Myocyte (in vitro differentiated cells): ENCODE results near the gene TTBK2. TPM values are rescaled to one million over a fixed set of nuclear protein-coding genes. Genes with fewer than 3 reads are reported as not detected.
"Not testable (repeated sequence)": the region's sequence is repeated elsewhere in the genome, so short reads cannot be mapped to it uniquely, and the experiment has no call there.

Source experiments
- DNase-seq: peaks from one replicate; pipeline ENCODE4 v3.0.0-alpha.2; 2012; ENCODE audit warnings: low read depth
- polyA plus RNA-seq: library from polyadenylated mRNA; unstranded; fragments of >200 nt; gene quantifications from one replicate; pipeline ENCODE4 v1.2.1, GENCODE V29; 2012; ENCODE audit warnings: missing spikeins
- total RNA-seq: library from RNA; depleted of rRNA; stranded (reverse); fragments of >200 nt; gene quantifications from 2 replicates; pipeline ENCODE4 v1.2.3, GENCODE V29; 2014

TTBK2 gene
- 10.4 and 14.6 TPM in 2 replicates for total RNA-seq
- polyA plus RNA-seq: 4.8 TPM

DNA sequence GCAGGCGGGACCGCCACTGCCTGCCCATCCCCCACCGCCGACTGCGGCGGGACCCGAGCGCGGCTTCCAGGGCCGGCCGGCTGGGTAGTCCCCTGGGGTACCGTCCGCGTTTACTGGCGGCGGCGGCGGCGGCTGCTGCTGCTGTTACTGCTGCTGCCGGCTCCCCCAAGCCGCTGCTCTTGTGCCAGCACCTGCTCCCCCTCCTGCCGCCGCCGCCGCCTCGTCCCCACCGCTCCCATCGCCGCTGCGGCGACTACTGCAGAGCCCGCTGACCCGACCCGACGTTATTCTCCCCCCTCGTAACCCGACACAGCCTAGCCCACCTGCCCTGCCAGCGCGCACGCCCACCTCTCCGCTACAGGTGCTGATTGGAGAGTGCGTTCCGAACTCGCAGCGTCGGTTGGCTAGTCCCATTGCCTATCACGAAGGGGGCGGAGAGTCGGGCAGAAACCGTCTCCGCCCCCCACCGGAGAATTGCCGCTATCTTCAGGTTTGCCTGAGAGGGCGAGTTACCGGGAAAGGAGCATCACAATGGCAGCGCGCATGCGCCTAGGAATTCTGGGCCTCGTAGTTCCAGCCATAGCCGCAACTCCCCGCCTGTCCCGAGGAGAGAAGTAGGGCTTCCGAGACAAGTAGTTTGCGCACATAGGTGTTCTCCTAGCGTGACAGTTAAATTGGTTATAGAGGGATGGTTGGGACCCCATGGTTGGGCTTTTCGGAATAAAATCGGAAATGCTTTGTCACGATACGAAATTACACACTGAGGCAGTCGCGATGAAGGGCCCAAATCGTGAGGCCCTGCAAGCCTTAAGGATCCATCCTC, at the start of gene TTBK2:
Gene TTBK2, minus strand, starts transcription at position 260 of the 823 bp plus-strand sequence. CDS start 42,161 bp downstream, outside the sequence.
- peak; percentile 99 for DNase-seq

DNA sequence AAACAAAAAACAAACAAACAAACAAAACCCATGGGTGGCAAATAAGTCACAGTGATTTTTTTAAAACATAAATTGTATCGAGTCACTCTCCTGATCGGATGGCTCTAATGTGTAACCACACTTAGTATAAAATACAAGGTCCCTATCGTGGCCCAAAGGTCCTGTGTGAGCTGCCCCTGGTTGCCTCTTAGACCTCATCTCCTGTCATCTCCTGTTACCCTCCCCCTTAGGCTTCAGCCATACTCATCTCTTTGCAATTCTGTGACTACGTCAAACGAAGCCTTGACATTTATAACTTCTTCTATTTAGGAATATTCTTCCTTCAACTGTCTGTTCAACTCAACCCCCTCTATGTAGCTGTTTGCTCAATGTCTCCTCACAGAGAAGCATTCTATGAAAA, 43.9 kb upstream of the TTBK2 start:
- no peak for DNase-seq

DNA sequence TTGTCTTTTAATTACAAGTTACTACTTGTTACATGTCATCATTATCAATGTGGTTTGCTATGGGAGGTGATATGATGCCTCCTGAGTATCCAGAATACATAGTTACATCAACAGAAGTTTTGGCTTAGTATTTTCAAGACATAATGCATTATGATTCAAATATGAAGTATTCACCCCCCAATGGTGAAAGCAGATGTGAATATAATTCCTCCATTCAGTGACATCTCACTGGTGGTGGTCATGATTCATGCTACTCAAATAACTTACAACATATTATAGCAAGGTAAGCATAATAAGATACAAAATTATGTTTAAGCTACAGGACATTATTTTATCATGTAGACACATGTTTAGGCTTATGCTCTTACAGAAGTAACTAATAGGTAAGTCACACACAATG, 34.9 kb upstream of the TTBK2 start:
- peak; percentile 20 for DNase-seq

DNA sequence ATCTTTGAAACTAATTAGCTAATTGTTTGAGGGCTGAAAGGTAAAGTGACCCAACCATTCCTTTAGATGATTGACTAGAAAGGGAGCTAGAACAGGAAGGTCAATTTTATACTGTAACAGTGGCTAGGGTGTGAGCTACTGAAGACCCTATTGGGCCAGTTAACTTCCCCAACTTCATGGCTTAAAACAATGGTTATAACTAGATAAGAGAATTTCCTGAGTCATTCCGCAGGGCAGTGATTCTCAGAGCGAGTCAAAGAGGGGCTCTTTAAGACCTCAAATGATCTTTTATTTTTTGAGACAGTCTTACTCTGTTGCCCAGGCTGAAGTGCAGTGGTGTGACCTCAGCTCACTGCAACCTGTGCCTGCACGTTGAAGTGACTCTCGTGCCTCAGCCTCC, 33.7 kb upstream of the TTBK2 start:
- no peak for DNase-seq

DNA sequence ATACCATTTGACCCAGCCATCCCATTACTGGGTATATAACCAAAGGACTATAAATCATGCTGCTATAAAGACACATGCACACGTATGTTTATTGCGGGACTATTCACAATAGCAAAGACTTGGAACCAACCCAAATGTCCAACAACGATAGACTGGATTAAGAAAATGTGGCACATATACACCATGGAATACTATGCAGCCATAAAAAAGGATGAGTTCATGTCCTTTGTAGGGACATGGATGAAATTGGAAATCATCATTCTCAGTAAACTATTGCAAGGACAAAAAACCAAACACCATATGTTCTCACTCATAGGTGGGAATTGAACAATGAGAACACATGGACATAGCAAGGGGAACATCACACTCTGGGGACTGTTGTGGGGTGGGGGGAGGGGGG, 28.3 kb upstream of the TTBK2 start:
- not testable (repeated sequence) for DNase-seq

DNA sequence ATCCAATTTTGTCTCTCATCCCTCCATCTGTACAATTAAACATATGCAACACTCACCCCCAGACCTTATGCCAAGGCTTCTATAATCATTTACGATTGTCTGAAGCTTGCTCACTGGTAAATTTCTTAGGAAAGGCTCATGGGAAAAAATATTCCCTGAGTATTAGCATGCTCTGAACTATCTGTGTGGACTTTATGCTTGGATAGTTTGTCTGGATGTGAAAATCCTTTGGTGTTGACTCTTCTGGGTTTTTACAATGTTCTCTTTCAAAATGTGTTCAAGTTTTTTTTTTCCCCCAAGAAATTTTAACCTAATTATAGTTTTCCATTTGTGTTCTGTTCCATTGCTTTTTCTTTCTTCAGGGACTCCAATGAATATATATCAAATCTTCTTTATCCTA, 19.9 kb upstream of the TTBK2 start:
- no peak for DNase-seq

DNA sequence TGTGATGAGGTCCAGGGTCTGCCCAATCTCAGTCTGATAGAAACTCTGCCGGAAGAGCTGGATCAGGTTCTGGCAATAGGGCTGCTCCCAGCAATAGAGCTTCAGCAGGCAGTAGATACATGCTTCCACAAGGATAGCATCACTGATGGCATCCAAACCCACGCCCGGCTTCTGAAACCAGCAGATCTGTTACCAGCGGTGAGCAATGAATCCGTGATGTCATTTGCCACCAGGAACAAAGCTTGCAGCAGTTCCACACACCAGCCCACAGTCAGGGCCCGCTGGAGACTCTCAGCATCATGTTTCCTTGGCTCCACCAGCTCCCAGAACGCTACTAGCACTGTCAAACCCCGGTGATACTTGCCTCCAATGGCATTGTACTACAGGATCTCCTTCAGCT, 19.3 kb upstream of the TTBK2 start:
- DNase-seq: no peak

DNA sequence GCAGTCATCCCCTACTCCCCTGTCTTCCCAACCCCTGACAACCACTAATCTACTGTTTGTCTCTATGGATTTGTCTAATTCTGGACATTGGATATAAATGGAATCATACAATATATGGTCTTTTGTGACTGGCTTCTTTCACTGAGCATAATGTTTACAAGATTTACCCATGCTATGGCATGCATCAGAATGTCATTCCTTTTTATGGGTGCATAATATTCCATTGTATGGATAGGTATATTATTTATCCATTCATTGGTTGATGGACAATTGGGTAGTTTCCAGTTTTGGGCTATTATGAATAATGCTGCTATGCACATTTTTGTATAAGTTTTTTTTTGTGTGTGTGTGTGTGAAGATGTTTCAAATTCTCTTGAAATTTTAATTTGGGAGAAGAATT, 16.6 kb upstream of the TTBK2 start:
- DNase-seq: no peak

DNA sequence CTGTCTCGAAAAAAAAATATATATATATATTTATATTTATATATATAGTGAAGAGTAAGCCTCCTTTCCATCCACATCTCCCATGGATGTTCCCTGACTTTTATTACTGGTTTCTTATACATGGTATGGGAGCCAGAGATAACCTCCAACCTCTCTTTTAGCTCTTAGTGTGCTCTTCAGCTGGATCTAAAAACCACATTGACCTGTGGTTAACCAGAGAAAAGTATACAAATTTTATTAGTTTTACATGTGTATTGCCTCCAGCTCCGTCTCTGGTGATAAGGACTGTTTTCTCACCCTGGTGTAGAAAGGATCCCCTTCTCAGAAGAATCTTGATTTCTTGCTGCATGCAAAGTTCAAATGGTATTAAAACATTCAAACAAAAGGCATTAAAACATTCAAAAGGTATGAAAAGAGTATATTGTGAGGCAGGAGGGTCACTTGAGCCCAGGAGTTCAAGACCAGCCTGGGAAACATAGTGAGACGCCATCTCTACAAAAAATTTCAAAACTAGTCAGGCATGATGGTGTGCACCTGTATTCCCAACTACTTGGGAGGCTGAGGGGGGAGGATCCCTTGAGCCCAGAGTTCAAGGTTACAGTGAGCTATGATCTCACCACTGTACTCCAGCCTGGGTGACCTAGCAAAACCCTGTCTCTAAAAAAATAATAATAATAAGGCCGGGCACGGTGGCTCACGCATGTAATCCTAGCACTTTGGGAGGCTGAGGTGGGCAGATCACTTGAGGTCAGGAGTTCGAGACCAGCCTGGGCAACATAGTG, 13.5 kb upstream of the TTBK2 start:
- DNase-seq: no peak

DNA sequence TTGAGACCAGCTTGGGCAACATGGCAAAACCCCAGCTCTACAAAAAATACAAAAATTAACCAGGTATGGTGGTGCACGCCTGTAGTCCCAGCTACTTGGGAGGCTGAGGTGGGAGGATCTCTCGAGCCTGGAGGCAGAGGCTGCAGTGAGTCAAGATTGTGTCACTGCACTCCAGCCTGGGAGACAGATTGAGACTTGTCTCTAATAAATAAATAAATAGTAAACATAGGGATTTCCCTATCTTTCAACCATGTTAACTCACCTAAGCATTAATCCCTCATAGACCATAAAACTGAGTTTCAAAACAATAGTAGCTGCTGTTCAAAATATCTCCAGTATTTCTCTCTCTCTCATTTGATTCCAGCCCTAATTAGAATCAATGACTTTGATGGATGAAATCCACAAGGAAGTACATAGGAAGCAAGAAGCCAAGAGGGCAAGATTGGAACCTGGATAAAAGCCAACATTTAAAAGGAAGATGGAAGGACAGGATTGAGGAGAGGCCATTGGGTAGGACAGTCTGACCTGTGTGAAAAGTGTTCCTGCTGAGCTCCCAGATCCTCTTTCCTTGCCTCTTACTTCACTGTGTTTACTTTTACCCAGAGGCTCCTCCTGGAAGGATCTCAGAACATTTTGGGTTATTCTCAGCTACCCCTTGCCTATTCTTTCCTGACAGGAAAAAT, 12.4 kb upstream of the TTBK2 start:
- DNase-seq: no peak

DNA sequence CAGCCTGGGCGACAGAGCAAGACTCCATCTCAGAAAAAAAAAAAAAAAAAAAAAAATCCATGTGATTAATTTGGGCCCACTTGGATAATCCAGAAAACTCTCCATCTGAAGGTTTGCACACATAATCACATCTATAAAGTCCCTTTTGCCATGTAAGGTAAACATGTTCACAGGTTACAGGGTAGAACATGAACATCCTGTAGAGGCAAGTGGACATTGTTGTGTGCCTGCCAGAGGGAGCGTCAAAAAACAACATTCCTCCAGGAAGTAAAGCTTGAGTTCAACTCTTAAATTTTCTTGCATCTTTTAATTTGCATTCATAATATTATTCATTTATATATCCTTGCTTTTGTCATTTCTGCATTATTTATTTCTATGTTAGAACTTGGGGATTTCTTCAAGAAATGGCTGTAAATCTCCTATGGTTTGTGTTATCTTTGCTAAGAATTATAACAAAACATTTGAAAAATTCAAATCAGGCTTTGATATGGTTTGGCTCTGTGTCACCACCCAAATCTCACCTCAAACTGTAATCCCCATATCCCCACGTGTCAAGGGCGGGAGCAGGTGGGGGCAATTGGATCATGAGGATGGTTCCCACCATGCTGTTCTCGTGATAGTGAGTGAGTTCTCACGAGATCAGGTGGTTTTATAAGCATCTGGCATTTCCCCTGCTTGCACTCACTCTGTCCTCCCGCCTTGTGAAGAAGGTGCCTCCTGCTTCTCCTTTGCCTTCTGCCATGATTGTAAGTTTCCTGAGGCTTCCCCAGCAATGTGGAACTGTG, 11.3 kb upstream of the TTBK2 start:
- no peak for DNase-seq

DNA sequence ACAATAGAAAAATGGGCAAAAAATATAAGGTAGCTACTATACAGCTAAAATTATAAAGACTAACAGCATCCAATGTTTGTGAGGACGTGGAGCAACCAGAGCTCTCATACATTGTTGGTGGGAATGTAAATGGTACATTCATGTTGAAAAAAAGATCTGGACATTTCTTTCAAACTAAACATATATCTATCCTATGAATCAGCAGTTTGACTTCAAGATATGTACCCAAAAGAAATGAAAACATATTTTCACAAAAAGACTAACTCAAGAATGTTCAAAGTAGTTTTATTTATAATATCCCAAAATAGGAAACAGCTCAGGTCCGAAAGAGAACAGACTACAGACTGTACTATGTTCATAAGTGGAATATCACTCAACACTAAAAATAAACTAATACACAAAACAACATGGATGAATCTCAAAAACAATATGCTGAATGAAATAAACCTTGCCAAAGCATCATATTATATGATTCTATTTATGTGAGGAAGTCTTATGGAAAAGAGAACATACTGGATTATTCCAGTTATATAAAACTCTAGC, 8.8 kb upstream of the TTBK2 start:
- DNase-seq: no peak

DNA sequence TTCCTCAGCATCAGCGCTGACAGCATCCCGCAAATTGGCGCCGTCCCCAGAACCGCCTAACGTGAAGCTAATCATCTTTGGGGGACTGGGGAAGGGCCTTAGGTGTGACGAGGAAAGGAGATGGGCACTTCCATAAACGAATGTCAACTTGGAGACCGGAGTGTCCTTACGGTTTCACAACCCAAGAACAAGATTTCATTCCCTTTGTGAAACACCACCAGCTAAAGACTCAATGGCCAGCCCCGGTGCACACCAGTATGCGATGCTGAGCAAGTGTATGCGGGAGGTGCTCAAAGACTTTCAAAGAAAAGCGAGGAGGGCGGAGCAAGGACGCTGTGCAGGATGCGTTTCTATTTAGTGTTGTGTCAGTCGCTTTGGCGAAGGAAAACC, 759 bp upstream of the TTBK2 start:
- DNase-seq: no peak

DNA sequence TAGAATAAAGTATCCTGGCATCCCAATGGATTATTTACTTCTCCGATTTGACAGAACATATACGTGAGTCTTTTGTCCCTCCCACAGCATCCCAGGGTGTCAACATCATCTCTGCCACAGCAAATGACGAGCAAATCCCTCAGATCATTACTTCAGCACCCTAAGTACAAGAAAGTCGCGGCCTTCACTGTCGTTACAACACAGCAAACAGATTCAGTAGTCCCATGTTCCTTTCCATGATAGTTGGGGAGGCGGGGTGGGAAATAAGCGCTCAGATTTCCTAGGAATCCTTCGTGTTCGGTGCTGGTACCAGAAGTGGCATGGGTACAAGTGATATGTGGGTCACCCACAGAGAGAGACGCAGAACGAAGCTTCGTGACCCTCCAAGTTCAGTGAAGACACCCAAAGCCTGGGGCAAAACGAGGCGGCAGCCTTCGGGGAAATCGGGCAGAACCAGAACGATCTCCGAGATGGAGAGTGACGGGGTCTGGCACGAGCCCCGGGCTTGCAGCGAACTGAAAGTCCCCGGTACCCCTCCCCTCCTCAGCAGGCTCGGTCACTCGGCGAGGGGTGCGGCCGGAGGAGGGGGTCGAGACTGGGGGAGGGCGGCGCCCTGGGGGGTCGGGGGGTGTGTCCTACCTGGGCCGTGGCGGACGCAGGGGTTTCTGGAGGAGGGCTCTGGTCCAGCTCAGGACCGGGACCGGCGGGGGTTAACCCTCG, 619 bp downstream of the TTBK2 start:
- DNase-seq: peak; percentile 33

DNA sequence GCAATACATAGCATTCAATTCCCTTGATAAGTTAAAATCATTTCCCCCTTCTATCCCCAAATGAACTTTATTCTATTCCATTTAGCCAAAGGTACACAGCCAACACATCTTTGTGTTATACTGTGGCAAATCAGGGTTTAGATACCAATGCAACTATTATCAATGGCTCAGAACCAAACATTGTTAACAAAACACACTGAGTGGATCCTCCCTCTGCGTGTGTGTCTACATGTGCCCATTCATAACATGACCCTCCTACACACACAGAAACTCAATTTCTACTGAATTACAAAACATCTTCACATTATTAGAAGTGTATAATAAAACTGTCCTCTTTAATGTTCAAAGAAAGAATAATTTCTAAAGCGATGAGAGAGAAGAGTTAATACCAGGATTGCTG, 1.3 kb downstream of the TTBK2 start:
- DNase-seq: no peak

DNA sequence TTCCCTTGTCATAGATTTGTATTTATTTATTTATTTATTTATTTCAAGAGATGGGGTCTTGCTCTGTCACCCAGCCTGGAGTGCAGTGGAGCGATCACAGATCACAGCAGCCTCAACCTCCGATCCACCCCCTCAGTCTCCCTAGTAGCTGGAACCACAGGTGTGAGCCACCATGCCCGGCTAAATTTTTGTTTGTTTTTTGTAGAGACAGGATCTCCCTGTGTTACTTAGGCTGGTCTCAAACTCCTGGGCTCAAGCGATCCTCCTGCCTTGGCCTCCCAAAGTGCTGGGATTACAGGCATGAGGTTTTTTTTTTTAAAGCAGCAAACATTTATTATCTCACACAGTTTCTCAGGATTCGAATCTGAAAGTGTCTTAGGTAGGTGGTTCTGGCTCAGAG, 2.5 kb downstream of the TTBK2 start:
- no peak for DNase-seq

DNA sequence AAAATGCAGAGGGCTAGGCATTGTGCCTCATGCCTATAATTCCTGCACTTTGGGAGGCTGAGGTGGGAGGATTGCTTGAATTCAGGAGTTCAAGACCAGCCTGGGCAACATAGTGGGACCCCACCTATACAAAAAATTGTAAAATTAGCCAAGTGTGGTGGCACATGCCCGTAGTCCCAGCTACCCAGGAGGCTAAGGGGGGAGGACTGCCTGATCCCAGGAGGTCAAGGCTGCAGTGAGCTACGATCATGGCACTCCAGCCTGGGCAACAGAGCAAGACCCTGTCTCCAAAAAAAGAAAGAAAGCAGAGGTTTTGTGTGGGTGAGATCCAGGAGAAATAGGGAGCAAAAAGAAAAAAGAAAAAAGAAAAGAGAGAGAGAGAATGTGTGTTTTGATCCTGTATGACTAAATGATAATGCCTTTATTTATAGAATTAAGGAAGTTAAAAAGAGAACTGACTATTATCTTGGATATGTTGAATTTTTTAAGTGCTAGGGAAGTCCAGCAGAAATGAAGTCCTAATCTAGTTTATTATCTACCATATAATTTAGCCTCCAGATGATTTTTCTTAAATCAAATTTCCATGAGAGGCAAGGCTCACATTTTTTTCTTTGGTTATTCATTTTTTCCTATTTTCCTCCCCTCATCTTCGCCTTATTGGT, 4.8 kb downstream of the TTBK2 start:
- no peak for DNase-seq

DNA sequence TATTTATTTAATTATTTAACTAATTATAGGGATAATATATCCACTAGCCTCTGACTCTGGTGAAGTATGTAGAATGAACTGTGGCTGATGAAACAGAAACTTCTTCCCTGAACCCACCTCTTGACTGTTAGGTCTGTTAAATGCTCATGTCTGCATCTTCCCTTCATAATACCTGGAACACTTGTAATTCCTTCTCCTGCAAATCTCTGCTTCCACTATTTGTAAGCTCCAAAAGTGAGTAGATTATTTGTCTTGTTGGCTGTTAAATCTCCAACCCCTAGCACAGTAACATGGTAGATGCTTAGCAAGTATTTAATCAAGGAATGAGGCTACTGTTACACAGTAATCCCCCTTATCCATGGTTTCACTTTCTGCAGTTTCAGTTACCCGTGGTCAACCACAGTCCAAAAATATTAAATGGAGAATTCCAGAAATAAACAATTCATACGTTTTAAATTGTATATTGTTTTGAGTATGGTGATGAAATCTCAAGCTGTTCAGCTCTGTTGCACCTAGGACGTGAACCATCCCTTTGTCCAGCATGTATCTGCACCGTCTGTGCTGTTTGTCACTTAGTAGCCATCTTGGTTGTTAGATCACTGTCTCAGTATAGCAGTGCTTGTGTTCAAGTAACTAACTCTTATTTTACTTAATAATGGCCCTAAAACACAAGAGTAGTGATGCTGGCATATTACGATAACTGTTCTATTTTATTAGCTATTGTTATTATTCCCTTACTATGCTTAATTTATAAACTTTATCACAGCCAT, 5.7 kb downstream of the TTBK2 start:
- peak; percentile 24 for DNase-seq

DNA sequence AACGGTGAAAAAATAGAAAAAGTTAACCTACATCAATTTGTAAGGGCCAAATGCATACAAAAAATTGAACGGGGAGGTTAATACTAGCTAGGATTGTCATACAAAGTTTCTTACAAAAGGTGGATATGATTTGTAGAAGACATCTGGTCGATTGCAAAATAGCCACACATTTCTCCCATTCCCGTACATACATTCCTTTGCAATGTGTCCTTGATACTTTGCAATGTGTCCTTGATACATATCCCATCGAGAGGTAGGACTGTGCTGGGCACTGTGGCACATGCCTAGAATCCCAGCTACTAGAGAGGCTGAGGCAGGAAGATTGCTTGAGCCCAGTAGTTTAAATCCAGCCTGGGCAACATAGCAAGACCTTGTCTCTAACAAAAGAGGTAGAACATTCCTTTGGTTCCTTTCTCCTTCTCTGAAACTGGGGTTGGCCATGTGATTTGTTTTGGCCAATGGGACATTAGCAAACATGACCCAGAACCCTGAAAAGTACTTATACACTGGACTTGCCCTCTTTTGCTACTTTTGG, 9.5 kb downstream of the TTBK2 start:
- DNase-seq: no peak
